Transverse colon (tissue), 4 donors: ENCODE data around the gene TRPM3. TPM values are rescaled to one million over a fixed set of nuclear protein-coding genes. Genes with fewer than 3 reads are reported as not detected.

Source experiments
- DNase-seq: peaks from one replicate; pipeline ENCODE4 v3.0.0-alpha.2; 2019
- H3K27ac ChIP-seq, 4 donors: fragments of 200-600 bp; sonication (generic); 2 replicates each; pipeline ENCODE4 v1.5.1; 2016 to 2018; ENCODE audit warnings: inconsistent platforms in 4 of 4
- H3K27me3 ChIP-seq: fragments of 200-600 bp; sonication (generic); 2 replicates; pipeline ENCODE4 v1.5.1; 2017; ENCODE audit warnings: inconsistent platforms
- H3K36me3 ChIP-seq, 4 donors: fragments of 200-600 bp; sonication (generic); 2 replicates each; pipeline ENCODE4 v1.5.1; 2017 to 2019; ENCODE audit warnings: inconsistent platforms in 4 of 4
- H3K4me1 ChIP-seq, 4 donors: fragments of 200-600 bp; sonication (generic); 2 replicates each; pipeline ENCODE4 v1.5.1; 2017 to 2020; ENCODE audit warnings: inconsistent platforms in 4 of 4
- H3K4me3 ChIP-seq, 4 donors: fragments of 200-600 bp; sonication (generic); 1 replicate in 1 of 4; 2 replicates in 3 of 4; pipeline versions ENCODE4 v1.5.1 to v1.6.1; 2017 to 2019; ENCODE audit warnings: inconsistent platforms in 4 of 4
- H3K9me3 ChIP-seq, 2 donors: fragments of 200-600 bp; sonication (generic); 2 replicates each; pipeline ENCODE4 v1.5.1; 2017 to 2019; ENCODE audit warnings: inconsistent platforms in 2 of 2
- EP300 ChIP-seq: sonication (generic); formaldehyde crosslinking; IDR thresholded peaks from one replicate; pipeline ENCODE4 v1.6.1; 2017; ENCODE audit warnings: antibody characterized with exemption, low read depth
- POLR2A ChIP-seq: fragments of 450-650 bp; IDR thresholded peaks from one replicate; pipeline ENCODE4 v1.6.1; 2016; ENCODE audit warnings: antibody characterized with exemption, mild to moderate bottlenecking, moderate library complexity
- POLR2AphosphoS5 ChIP-seq, 3 donors: sonication (generic); formaldehyde crosslinking; IDR thresholded peaks; one replicate each; pipeline ENCODE4 v1.6.1; 2016; ENCODE audit warnings: antibody characterized with exemption in 3 of 3
- WGBS, 2 donors: methylation state at CpG; one replicate each; pipeline ENCODE4 v1.1.5; 2018; ENCODE audit warnings: low coverage in 1 of 2; 5-methylcytosine and 5-hydroxymethylcytosine counted together
- in situ Hi-C, 4 donors: fragments of 200-750 bp; cut with MboI; loops; one replicate each; pipeline versions ENCODE4 v1.15.0 to v1.15.1; 2017; ENCODE audit warnings: low sequenced_read_pairs in 3 of 4, low pct_ligation_motif_present in 1 of 4, low pct_unique_long_range_greater_than_20kb in 1 of 4
- intact Hi-C: fragments of 100-400 bp; cut with DNase I; formaldehyde crosslinking; loops from one replicate; pipeline ENCODE4 v1.15.1; 2023; ENCODE audit warnings: low total_unique reads
- total RNA-seq, 4 donors: library from RNA; depleted of rRNA; stranded (reverse); fragments of >200 nt; gene quantifications; one replicate each; pipeline ENCODE4 v1.1.0, GENCODE V29; 2016
- TF ChIP-seq, protein P1 (sequence below), 5 experiments: fragments of 200-600 bp in 3 of 5; fragments of 450-650 bp in 2 of 5; sonication (generic) in 3 of 5; IDR thresholded peaks; 1 replicate in 2 of 5; 2 replicates in 3 of 5; pipeline ENCODE4 v1.5.1; 2016 to 2017; ENCODE audit warnings: antibody characterized with exemption in 5 of 5, inconsistent platforms in 3 of 5, mild to moderate bottlenecking in 2 of 5, moderate library complexity in 1 of 5

Gene TRPM3
- total RNA-seq, 4 donors from 2014 or later, result 0.16 to 1.2 (median 0.32) TPM

- TF ChIP-seq POLR2AphosphoS5 (IDR thresholded peaks at IDR 0.05), result no peak
- TF ChIP-seq POLR2A, result no peak
- TF ChIP-seq, protein P1, sequence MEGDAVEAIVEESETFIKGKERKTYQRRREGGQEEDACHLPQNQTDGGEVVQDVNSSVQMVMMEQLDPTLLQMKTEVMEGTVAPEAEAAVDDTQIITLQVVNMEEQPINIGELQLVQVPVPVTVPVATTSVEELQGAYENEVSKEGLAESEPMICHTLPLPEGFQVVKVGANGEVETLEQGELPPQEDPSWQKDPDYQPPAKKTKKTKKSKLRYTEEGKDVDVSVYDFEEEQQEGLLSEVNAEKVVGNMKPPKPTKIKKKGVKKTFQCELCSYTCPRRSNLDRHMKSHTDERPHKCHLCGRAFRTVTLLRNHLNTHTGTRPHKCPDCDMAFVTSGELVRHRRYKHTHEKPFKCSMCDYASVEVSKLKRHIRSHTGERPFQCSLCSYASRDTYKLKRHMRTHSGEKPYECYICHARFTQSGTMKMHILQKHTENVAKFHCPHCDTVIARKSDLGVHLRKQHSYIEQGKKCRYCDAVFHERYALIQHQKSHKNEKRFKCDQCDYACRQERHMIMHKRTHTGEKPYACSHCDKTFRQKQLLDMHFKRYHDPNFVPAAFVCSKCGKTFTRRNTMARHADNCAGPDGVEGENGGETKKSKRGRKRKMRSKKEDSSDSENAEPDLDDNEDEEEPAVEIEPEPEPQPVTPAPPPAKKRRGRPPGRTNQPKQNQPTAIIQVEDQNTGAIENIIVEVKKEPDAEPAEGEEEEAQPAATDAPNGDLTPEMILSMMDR (IDR thresholded peaks at IDR 0.05), result no peak
- no peak for TF ChIP-seq EP300
- intact Hi-C loops (no loop called here), in situ Hi-C loops (no loop called here)
- Histone ChIP-seq H3K4me3 (no peak overlapping the region), H3K27me3 (no peaks in the 10 kb centered on the region), H3K9me3 (no peaks in the 10 kb centered on the region), H3K36me3 (no peaks in the 10 kb centered on the region), H3K4me1 (no peaks in the 10 kb centered on the region), H3K27ac (no peak overlapping the region)
- no peak for DNase-seq
- 83 to 85% methylated on average over 3 of the region's 3 CpGs for WGBS, 2 donors
Observed at GRCh38 chr9:70826562-70826961, 294.9 kb downstream of the TRPM3 start.

DNA sequence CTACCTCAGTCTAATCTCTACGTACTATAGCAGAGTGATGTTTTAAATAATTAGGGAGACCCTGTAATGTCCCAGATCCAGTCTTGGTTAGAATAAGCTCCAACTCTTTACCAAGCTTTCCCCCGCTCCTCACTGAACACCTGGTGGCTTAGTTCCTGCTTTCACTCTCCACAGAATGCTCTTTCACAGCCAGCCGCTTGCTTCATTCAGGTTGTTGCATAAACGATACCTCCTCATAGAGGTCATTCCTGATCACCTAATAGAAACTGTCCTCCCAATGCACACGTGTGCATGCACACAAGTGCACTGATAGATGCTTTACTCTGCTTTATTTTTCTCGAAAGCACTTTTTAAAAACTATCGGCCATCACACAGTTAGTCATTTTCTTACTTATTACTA is 298.1 kb downstream of the TRPM3 start:
- Histone ChIP-seq H3K36me3 (no peaks in the 10 kb centered on the region), H3K4me1 (no peaks in the 10 kb centered on the region), H3K9me3 (no peaks in the 10 kb centered on the region), H3K27me3 (no peaks in the 10 kb centered on the region), H3K27ac (no peak overlapping the region), H3K4me3 (no peak overlapping the region)
- TF ChIP-seq EP300, result no peak
- TF ChIP-seq, protein P1 (IDR thresholded peaks at IDR 0.05), result no peak
- TF ChIP-seq POLR2AphosphoS5 (IDR thresholded peaks at IDR 0.05), result no peak
- no peak for TF ChIP-seq POLR2A
- intact Hi-C loops, result loop anchor here (5.0 kb wide), 1 partner anchor 791 kb away; no protein-coding TSS in a partner anchor
- DNase-seq, result no peak
- in situ Hi-C loops, result no loop called here
- 80 to 86% methylated on average over 7 of the region's 7 CpGs for WGBS, 2 donors

- intact Hi-C loops, result no loop called here
- Histone ChIP-seq H3K27me3 (no peaks in the 10 kb centered on the region), H3K27ac (no peak overlapping the region), H3K36me3 (no peaks in the 10 kb centered on the region), H3K4me3 (no peak overlapping the region), H3K4me1 (no peaks in the 10 kb centered on the region), H3K9me3 (no peaks in the 10 kb centered on the region)
- no peak for DNase-seq
- in situ Hi-C loops, result no loop called here
- TF ChIP-seq POLR2AphosphoS5 (IDR thresholded peaks at IDR 0.05), result no peak
- TF ChIP-seq POLR2A, result no peak
- TF ChIP-seq, protein P1 (IDR thresholded peaks at IDR 0.05), result no peak
- TF ChIP-seq EP300, result no peak
- WGBS, 2 donors, result 83 to 100% methylated on average over 1 to 3 of the region's 3 CpGs
Observed at GRCh38 chr9:70817311-70817710, 304.1 kb downstream of the TRPM3 start.

GRCh38 chr9:70816891-70817290 is 304.5 kb downstream of the TRPM3 start:
- no peaks in the 10 kb centered on the region for H3K4me1 ChIP-seq
- H3K9me3 ChIP-seq, result no peaks in the 10 kb centered on the region
- in situ Hi-C loops, result no loop called here
- TF ChIP-seq POLR2A (no peak), POLR2AphosphoS5 (IDR thresholded peaks at IDR 0.05) (no peak), EP300 (no peak)
- TF ChIP-seq, protein P1 (IDR thresholded peaks at IDR 0.05), result no peak
- no peak for DNase-seq
- 38 to 50% methylated on average over 2 of the region's 2 CpGs for WGBS, 2 donors
- H3K36me3 ChIP-seq, result no peaks in the 10 kb centered on the region
- no peak overlapping the region for H3K4me3 ChIP-seq
- no peak overlapping the region for H3K27ac ChIP-seq
- intact Hi-C loops, result no loop called here
- no peaks in the 10 kb centered on the region for H3K27me3 ChIP-seq
